Upper lobe of left lung (tissue), 4 donors: ENCODE measurements around the gene CEBPB.

ENCODE experiments used
- POLR2A ChIP-seq, 4 donors: fragments of 450-650 bp; IDR thresholded peaks; one replicate each; pipeline ENCODE4 v1.5.1; 2016 to 2017; ENCODE audit warnings: antibody characterized with exemption in 4 of 4, mild to moderate bottlenecking in 2 of 4
- POLR2AphosphoS5 ChIP-seq, 2 donors: sonication (generic); formaldehyde crosslinking; IDR thresholded peaks; one replicate each; pipeline ENCODE4 v1.5.1; 2017; ENCODE audit warnings: antibody characterized with exemption in 2 of 2
- TF ChIP-seq, protein P1 (sequence below), 6 experiments: fragments of 450-650 bp in 4 of 6; fragments of 200-600 bp in 2 of 6; sonication (generic) in 2 of 6; IDR thresholded peaks; one replicate each; pipeline ENCODE4 v1.5.1; 2016 to 2019; ENCODE audit warnings: antibody characterized with exemption in 6 of 6

DNA sequence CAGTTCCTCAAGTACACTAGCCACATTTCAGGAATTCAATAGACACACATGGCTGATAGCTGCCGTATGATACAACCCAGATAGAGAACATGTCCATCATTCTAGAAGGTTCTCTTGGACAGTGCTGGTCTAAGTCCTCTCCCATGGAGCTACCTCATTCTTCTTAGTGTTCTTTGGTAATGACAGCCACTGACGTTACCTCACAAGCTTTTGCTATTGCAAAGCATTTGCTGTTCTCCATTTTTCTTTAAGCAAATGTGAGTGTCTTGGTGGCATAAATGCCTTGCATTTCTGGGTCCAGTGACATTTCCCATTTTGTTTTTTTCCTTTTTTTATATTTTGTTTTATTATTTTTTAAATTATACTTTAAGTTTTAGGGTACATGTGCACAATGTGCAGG lies 8.3 kb upstream of the CEBPB start:
- TF ChIP-seq, protein P1, sequence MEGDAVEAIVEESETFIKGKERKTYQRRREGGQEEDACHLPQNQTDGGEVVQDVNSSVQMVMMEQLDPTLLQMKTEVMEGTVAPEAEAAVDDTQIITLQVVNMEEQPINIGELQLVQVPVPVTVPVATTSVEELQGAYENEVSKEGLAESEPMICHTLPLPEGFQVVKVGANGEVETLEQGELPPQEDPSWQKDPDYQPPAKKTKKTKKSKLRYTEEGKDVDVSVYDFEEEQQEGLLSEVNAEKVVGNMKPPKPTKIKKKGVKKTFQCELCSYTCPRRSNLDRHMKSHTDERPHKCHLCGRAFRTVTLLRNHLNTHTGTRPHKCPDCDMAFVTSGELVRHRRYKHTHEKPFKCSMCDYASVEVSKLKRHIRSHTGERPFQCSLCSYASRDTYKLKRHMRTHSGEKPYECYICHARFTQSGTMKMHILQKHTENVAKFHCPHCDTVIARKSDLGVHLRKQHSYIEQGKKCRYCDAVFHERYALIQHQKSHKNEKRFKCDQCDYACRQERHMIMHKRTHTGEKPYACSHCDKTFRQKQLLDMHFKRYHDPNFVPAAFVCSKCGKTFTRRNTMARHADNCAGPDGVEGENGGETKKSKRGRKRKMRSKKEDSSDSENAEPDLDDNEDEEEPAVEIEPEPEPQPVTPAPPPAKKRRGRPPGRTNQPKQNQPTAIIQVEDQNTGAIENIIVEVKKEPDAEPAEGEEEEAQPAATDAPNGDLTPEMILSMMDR (IDR thresholded peaks at IDR 0.05): no peak
- TF ChIP-seq POLR2AphosphoS5 (IDR thresholded peaks at IDR 0.05) (no peak), POLR2A (IDR thresholded peaks at IDR 0.05) (no peak)
